NCI-H146 treated with DMSO at 0.1 percent for 48 hours (cell line): ENCODE data around the gene HCAR1.
"Not testable (repeated sequence)": the region's sequence is repeated elsewhere in the genome, so short reads cannot be mapped to it uniquely, and the experiment has no call there.

Source experiments
- DNase-seq: peaks from one replicate; lab custom pipeline; 2025; ENCODE audit not compliant: unreplicated experiment; lab: John Stamatoyannopoulos, UW

HCAR1 gene

DNA sequence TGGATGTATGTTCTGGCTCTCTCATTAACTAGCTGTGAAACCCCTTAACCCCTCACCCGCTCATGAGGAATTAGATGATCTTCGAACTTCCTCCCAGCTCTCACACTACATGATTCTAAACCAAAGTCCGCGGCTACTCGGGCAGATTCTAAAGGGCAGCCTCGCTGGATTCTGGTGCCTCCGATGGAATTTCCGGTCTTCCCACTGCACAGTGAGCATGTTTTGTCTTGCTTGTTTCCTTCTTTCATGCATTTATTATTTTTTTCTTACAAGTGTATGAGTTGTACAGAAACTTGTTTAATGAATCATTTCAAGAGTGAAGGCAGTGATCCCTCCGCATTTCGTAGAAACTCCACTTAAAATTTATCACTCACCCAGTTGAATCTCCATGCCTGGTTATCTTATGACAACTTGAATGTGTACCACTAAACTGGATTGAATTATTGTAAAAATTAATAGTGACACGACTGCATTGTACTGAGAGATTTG, 9.5 kb downstream of the HCAR1 start:
- DNase-seq, result no peak

- not testable (repeated sequence) for DNase-seq
These were observed 14.0 kb downstream of the HCAR1 start, which contains the start of gene HCAR3 for GRCh38 chr12:122716658-122717057. TSS of gene HCAR3 (minus strand) at chr12:122716811. CDS start at chr12:122716737, 74 bp downstream.

- DNase-seq, result not testable (repeated sequence)
These were observed 15.4 kb downstream of the HCAR1 start for GRCh38 chr12:122715211-122715610.

DNA sequence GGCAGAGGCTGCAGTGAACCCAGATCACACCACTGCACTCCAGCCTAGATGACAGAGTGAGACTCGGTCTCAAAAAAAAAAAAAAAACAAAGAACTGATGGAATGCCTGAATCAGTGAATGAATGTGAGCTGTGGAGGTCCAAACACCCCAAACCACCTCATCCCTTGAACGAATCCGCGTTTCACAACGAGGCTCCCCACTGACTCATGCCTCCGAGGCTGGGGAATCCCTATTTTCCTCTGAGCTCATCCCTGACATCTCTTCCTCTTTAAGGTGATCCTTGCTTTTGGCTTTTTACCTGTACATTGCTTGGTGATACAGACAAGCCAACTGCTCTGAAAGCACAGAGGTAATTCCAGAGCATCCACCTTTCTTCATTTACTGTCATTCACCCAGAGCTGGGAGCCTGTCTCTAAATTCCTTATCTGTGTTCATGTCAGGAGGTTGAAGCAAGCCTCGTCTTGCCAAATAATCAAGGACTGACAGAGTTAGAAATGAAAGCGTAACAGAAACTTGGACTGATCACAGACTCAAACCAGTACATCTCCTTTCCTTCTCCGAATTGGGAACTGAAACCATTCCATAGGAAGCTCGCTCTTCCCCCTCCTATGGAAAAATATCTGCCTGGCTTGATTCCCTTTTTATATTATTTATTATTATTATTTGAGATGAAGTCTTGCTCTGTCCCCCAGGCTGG, 17.0 kb downstream of the HCAR1 start:
- DNase-seq, result not testable (repeated sequence)

- not testable (repeated sequence) for DNase-seq
These were observed 19.4 kb downstream of the HCAR1 start for GRCh38 chr12:122711266-122711665.

DNA sequence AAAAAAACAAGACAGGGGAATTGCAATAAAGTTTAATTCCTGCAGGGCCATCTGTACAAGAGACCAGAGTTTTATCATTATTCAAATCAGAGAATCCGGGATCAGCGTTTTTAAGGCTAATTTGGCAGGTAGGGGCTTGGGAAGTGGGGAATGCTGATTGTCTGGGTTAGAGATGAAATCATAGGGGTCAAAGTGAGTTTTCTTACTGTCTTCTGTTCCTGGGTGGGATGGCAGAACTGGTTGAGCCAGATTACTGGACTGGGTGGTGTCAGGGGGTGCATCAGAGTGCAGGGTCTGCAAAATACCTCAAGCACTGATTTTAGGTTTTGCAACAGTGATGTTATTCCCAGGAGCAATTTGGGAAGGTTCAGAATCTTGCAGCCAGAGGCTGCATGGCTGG, 20.3 kb downstream of the HCAR1 start:
- not testable (repeated sequence) for DNase-seq

DNA sequence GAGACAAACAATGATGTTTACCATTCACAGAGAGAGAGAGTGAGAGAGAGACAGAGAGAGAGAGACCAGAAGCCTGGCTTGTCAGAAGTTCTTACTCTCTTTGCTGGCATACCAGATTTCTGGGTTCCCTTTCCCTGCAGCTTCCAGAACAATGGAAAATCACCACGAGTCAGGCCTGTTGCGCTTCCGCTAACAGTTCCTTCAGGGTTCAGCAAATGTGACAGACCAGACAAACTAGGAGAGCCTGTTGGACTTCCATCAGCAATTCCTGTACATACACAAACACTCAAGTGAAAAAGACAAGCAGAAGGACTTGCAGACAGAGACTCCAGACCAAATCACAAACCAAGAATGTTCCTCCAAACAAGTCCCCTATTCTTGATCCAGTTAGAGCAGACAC, 21.4 kb downstream of the HCAR1 start:
- DNase-seq, result not testable (repeated sequence)

GRCh38 chr12:122703841-122704240, 26.8 kb downstream of the HCAR1 start:
- not testable (repeated sequence) for DNase-seq

DNA sequence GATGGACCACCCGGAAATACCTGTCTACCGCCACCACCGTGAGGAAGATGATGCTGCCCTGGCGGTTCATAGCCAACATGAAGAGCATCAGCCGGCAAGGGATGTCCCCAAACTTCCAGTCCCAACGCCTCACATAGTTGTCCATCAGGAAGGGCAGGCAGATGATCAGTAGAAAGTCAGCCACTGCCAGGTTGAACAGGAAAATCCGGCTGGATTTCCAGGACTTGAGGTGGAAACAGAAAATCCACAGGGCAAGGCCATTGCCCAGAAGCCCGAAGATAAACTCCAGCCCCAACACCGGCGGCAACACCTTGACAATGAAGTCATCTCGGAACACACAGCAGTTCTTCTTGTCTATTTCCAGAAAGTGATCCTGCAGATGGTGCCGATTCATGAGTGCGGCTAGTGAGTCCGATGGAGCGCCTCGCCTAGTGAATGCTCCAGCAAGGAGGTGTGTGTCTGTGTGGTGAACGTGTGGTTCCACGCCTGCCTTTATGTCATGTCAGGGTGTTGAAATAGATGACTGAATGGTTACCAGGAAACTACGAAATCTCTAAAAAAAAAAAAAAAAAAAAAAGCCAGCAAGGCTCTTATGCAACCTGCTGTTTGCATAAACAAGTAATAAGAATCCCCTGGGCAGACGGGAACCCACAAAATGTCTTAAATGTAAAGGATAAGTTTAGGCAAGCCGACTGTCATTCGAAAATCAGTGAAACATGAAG, 27.6 kb downstream of the HCAR1 start, which contains the start of gene HCAR2:
TSS of gene HCAR2 (minus strand) at position 468 of the 722 bp plus-strand sequence. CDS start at position 394, 74 bp downstream.
- DNase-seq, result not testable (repeated sequence)

DNA sequence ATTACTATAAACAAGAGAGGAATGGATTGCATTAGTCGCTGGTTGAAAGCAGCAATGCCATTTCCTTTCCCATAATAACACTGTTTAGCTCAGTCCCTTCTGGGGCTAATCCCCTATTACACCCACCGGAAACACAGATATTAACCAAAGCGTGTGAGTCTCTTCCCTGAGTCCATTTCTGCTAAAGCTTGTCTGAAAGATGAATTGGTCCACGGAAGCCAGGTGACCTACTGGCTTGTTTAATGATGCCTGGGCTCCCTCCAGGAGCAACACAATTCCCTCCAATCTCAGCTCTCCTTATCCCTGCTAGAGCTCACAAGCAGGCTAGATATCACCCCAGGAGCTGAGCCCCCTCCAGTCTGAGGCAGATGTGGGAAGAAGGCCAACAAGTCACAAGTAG, 29.2 kb downstream of the HCAR1 start:
- not testable (repeated sequence) for DNase-seq

DNA sequence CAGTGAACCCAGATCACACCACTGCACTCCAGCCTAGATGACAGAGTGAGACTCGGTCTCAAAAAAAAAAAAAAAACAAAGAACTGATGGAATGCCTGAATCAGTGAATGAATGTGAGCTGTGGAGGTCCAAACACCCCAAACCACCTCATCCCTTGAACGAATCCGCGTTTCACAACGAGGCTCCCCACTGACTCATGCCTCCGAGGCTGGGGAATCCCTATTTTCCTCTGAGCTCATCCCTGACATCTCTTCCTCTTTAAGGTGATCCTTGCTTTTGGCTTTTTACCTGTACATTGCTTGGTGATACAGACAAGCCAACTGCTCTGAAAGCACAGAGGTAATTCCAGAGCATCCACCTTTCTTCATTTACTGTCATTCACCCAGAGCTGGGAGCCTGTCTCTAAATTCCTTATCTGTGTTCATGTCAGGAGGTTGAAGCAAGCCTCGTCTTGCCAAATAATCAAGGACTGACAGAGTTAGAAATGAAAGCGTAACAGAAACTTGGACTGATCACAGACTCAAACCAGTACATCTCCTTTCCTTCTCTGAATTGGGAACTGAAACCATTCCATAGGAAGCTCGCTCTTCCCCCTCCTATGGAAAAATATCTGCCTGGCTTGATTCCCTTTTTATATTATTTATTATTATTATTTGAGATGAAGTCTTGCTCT, 30.5 kb downstream of the HCAR1 start:
- not testable (repeated sequence) for DNase-seq

- DNase-seq, result not testable (repeated sequence)
These were observed 33.7 kb downstream of the HCAR1 start for GRCh38 chr12:122696922-122697321.

DNA sequence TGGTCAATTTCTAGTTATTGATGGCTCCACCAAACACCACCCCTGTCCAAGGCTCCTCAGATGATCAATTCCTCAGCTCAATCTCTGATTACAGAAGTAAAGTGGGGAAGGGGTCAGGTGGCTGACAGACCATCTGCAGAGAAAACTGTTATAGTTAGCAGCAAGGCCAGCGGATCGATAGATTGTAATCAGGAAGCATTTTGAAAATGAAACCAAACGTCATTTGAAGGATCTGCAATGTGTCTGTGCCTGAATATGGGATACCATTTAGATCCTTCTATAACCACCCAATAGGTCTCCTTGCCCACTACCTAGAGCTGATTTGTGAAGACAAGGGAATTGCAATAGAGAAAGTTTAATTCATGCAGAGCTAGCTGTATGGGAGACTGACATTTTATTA, 39.1 kb downstream of the HCAR1 start:
- DNase-seq, result no peak

DNA sequence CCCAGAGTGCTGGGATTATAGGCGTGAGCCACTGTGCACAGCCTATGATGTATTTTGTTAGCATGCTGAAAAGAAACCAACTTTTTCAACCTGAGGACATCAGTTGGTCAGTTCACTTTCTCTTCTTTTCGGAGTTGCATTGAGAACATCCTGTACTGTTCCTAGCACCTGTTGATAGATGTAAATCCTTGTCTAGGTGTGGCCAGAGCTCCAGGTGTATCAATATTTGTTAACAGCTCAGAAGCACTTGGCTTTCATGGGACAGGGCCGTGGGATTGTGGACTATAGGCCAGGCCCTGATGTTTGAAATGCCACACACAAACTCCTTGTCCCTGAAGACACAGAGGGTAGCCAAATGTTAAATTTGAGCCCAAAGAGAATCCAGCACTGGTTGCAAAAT, 42.4 kb downstream of the HCAR1 start:
- DNase-seq, result no peak

- no peak for DNase-seq
These were observed 43.6 kb downstream of the HCAR1 start for GRCh38 chr12:122687086-122687485.

GRCh38 chr12:122686538-122686937, 44.1 kb downstream of the HCAR1 start:
- DNase-seq, result no peak

DNA sequence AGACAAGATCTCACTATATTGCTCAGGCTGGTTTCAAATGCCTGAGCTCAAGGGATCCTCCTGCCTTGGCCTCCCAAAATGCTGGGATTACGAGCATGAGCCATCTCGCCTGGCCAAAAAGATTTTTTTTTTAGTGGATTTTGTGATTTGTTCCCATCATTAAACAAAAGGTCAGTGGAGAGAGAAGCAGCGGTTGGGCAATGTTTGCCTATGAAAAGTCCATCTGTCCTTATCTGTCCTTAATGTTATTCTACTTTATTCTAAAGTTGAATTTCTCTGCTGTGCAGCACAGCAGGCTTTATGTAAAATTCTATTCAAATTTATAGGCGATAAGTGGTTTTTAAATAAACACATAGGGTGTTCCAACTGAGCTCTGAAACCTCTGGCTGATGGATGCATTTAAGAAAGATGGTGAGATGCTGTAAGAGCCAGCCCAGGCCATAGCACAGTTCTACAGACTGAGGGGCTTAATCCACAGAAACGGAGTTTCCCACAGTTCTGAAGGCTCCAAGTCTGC, 46.3 kb downstream of the HCAR1 start:
- peak; percentile 54 for DNase-seq

- no peak for DNase-seq
These were observed 48.8 kb downstream of the HCAR1 start for GRCh38 chr12:122681814-122682213.

GRCh38 chr12:122680989-122681388, 49.7 kb downstream of the HCAR1 start:
- not testable (repeated sequence) for DNase-seq

- not testable (repeated sequence) for DNase-seq
These were observed 53.9 kb downstream of the HCAR1 start for GRCh38 chr12:122676781-122677180.
